Erythroblast (primary cell): ENCODE results near the gene YWHAG.

ENCODE experiments used
- GATA1 ChIP-seq: IDR thresholded peaks from 2 replicates; pipeline ENCODE4 v1.6.1; 2011; ENCODE audit warnings: low read depth, mild to moderate bottlenecking, control low read depth, low read length, moderate library complexity
- POLR2A ChIP-seq: IDR thresholded peaks from 2 replicates; pipeline ENCODE4 v1.6.1; 2011; ENCODE audit warnings: mild to moderate bottlenecking, low read length

DNA sequence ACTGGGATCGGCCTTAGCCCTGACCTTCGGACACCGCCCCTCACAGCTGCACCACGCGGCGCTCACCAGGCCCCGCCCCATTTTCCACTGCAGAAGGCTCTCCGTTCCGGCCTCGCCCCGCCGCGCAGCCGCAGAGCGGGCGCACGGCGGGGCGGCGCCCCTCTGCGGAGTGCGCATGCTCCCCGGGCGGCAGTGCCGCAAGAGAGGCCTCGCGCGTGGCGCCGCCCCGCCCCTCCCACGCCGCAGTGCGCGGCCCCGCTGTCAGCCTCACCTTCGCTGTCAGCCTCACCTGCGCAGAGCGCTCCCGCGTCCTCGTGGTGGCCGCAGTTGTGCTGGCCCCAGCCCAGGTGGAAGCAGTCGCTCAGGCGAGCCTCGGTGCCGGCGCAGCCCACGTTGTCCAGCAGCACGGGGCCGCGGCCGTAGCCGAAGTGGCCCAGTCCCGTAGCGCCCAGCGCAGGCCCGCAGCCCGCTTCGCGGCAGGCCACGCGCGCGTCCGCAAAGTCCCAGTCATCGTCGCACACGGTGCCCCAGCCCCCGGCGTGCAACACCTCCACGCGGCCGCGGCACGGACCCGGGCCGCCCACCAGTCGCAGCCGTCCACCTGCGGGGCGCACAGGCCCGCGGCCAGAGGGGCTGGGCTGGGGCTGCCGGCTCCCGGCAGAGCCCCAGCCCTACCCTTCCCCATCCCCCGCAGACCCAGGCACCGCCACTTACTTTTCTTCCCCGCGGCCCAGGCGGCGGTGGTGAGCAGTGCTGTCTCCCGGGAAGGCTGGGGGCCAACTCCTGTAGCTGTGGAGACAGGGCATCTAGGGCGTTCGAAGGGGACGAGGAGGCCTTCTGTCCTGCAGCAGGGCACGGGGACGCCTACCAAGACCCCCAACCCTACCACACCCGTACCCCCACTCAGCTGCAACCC, 34.6 kb upstream of the YWHAG start:
- peak; percentile 78 for TF ChIP-seq POLR2A
- no peak for TF ChIP-seq GATA1
